NCI-H146 treated with DMSO at 0.1 percent for 48 hours (cell line): Measurements from ENCODE around the gene PDE6G.
A peak's percentile ranks its signal among the peaks of the same experiment; 100 is the strongest.

Experiments
- DNase-seq: peaks from one replicate; lab custom pipeline; 2025; ENCODE audit not compliant: unreplicated experiment; lab: John Stamatoyannopoulos, UW

The PDE6G gene

DNA sequence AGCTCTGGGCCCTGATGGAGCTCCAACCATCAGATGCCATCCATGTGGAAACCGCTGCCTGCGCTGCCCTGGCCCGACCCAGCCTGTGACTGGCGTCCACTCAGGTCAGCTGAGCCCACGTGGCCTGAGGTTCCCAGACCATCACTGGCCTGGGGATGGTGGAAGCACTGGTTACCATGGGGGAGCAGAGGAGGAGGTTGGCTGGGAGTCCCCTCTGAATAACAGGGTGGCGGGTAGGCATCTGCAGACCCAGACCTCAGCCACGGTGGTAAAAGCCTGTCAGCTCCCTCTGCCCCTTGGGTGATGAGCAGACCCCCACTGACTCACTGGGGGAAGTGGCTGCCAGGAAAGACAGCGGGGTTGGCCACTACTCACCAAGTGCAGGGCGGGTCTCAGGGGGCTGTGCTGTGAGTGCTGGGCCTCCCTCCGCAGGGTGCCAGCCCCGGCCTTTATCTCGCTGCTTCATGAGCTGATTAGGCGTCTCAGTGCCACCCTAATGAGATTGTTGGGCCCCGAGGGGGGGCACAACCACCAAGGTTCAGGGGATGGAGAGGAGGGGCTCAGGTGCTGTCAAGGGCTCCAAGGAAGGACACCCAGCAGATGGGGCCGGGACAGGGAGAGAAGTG lies at the start of gene PDE6G:
TSS of gene PDE6G (minus strand) at position 425 of the 626 bp plus-strand sequence. CDS start 3,237 bp downstream, outside the sequence.
- DNase-seq, result no peak

DNA sequence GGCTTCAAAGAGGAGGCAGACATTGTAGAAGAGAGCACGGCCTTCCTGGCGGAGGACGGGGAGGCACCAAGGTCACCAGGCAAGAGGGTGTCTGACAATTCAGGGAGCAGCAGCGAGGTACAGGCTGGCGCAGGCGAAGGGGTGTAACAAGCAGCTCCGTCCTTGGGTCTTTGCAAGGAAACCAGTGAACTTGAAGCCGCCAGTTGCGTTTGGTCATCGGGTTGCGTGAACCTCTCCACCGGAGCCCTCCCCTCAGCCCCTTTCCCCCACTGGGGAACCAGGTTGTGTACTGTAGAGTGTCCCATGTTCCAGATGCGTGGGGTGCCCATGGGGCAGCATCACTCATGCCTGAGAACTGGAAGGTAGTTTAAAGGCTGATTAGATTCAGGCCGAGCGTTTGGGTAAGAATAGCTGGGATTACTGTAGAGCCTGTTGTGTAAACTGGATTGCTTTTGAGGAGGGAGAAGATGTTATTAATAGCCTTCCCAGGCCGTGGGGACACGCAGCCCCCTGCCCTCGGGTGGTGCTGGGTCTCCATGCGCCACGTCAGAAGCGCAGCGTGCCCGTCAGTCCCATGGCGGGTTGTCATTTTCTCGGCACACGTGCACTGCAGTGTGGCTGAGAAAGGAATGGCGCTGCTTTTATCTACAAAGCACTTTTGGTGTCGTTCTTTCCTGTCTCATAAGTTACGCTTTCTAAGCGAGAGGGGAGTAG lies 49.3 kb upstream of the PDE6G start:
- no peak for DNase-seq

DNA sequence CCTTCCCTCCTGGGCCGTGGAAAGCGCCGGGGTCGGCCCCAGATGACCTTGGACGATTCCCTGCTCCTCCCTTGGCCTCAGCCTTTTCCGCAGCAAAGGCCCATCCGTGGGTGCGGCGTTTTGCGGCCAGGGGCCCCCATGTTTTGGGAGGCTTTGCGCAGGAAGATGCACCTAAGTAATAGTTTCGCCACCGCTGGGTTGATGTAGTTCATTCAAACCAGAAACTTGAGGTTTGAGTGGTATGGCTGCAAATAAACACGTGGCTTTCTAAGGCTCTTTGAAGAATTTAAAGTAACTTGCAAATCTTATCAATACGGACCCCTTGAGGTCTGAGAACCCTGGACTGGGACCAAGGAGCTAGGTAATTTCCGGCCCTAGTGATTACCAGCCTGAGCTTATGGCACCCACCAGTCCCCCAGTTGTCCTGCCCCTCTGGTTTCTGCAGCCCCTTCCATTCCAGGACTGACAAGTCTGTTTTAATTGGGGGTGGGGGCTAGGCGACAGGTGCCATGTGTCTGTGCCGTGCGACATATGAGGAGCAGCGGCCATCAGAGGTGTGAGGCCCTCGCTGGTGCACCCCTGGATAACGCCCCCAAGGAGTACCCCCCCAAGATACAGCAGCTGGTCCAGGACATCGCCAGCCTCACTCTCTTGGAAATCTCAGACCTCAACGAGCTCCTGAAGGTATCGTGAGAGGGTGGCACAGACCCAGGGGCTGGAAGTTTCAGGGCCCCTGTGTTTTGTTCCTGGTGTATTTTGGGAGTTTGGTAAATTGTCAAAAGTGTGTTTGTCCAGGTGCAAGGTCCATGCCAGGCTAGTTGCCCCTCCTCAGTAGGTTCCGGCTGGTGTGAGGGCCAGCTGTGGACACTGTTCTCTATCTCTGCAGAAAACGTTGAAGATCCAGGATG lies 47.7 kb upstream of the PDE6G start:
- DNase-seq, result no peak

DNA sequence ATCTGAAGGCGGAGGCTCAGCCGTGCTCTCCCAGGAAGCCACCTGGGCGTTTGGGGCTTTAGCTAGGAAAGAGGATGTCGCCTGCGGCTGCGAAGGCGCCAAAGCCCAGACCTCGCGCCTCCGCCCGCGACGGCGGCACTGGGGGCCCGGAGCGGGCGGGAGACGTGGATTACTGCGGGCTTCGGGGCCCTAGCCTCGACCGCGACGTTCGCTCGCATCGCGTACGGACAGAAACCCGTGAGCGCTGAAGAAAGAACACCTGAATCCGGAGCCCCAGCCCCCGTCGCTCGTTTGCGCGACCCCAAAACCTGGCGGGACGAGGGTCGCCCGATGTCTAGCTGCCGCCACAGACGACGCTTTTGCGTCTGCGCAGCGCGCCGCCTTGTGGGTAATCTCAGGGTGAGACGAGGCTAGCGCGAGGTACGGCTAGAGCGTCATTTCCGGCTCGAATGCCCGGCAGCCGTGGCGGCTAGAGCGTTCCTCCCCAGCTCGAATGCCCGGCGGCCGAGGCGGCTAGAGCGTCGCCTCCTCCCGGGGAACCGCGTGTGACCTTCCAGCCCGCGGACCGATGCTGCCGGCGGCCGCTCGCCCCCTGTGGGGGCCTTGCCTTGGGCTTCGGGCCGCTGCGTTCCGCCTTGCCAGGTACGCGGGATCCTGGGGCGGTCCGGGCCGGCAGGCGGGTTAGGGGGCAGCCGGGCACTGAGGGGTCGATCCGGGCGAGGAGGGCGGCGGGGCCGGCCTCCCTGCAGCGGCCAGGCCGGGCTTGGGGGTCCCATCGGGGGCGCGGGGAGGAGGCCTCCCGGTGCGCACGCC lies 46.8 kb upstream of the PDE6G start, which contains the start of gene MRPL12:
TSS of gene MRPL12 (plus strand) at position 434 of the 813 bp plus-strand sequence. CDS start at position 569, 135 bp downstream.
- DNase-seq, result peak; percentile 84

DNA sequence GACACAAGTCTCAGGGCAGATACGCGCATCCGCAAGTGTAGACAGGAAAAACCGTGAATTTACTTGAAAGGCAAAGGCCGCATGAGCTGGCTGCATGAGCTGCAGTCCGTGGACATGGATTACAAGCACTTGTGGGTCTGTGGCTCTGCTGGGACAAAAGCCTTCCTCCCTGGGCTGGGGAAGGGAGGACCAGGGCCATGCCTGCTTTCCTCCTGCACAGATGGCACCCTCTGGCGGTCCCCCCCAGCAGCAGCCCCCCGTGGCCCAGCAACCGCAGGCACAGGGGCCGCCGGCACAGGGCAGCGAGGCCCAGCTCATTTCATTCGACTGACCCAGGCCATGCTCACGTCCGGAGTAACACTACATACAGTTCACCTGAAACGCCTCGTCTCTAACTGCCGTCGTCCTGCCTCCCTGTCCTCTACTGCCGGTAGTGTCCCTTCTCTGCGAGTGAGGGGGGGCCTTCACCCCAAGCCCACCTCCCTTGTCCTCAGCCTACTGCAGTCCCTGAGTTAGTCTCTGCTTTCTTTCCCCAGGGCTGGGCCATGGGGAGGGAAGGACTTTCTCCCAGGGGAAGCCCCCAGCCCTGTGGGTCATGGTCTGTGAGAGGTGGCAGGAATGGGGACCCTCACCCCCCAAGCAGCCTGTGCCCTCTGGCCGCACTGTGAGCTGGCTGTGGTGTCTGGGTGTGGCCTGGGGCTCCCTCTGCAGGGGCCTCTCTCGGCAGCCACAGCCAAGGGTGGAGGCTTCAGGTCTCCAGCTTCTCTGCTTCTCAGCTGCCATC lies 45.1 kb upstream of the PDE6G start:
- DNase-seq, result no peak

DNA sequence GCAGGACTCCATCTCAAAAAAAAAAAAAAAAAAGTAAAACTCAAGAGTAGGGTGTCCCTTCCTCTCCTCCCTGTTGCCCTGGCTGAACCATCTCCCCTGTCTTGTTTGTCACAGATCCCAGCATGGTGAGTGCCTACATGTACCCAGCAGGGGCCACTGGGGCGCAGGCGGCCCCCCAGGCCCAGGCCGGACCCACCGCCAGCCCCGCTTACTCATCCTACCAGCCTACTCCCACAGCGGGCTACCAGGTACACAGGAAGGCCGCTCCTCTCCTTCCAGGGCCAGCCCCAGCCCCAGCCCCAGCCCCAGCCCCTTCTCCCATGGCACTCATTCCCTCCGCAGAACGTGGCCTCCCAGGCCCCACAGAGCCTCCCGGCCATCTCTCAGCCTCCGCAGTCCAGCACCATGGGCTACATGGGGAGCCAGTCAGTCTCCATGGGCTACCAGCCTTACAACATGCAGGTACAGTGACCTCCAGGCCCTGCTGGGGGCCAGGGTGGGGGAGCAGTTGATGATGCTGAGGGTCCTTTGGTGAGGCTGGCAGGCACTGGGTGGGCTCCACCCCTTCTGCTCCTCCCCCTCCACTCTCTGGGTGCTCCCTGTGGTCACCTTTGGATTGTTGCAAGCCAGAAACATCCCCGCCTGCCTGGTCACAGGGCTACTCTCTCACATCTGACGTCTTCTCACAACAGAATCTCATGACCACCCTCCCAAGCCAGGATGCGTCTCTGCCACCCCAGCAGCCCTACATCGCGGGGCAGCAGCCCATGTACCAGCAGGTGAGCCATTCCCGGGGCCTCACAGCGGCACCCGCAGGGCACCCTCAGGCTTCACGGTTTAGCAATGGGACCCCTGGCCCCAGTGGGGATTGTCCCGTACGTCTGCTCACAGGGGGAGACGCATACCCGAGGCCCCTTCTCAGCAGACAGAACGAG lies 44.3 kb upstream of the PDE6G start:
- no peak for DNase-seq

DNA sequence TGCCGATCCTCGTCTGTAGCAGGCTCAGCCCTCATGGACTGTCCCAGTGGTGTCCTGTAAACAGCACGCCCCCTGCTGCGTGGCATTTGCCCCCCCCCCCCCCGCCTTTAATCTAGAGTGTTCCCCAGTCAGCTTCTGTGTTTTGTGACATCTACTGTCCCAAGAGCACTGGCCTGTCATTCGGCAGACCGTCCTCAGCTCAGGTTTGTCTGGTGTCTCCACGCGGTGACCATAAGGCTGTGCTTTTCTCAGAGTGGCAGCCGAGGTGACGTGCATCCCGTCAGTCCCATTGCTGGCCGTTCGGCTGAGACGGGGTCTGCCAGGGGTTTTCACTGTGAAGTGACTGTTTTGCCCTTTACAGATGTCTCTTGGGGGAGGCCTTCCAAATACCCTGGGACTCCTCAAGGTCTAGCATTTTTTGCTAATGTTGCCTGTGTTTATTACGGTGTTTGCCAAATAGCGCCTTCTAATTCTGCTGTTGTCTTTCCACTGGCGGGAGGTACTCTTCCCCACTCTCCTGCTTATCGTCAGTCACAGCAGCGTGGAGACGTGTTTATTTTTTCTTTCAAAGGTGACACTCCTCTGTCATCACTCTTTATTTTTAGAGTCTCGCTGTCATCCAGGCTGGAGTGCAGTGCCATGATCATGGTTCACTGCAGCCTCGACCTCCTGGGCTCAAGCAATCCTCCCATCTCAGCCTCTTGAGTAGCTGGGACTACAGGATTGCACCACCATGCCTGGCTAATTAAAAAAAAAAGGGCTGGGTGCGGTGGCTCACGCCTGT lies 41.1 kb upstream of the PDE6G start:
- DNase-seq, result no peak

DNA sequence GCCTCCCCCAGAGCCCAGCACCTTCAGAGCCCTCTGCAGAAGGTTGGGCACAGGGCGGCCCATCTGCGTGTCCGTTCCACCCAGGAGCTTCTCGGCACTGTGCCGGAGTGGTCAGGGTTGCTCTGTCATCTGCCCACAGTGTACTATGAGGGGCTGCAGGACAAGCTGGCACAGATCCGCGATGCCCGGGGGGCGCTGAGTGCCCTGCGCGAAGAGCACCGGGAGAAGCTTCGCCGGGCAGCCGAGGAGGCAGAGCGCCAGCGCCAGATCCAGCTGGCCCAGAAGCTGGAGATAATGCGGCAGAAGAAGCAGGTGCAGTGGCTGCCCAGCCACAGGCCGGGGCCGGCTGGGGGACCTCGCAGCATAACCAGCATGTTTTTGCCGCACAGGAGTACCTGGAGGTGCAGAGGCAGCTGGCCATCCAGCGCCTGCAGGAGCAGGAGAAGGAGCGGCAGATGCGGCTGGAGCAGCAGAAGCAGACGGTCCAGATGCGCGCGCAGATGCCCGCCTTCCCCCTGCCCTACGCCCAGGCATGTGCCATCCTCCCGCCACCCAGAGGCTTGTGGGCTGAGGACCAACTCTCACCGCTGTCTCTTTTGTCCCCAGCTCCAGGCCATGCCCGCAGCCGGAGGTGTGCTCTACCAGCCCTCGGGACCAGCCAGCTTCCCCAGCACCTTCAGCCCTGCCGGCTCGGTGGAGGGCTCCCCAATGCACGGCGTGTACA lies 40.0 kb upstream of the PDE6G start:
- no peak for DNase-seq

DNA sequence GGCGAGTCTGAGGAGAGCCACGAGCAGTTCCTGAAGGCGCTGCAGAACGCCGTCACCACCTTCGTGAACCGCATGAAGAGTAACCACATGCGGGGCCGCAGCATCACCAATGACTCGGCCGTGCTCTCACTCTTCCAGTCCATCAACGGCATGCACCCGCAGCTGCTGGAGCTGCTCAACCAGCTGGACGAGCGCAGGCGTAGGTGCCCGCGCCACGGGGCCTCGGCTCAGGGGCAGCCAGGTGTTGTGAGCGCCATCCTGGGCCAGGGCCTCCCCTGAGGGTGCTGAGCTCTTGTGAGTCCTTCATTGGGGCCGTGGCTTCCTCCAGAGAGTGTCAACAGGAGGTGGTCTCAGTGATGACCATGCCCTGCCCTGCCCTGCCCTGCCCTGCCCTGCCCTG lies 39.5 kb upstream of the PDE6G start:
- no peak for DNase-seq

DNA sequence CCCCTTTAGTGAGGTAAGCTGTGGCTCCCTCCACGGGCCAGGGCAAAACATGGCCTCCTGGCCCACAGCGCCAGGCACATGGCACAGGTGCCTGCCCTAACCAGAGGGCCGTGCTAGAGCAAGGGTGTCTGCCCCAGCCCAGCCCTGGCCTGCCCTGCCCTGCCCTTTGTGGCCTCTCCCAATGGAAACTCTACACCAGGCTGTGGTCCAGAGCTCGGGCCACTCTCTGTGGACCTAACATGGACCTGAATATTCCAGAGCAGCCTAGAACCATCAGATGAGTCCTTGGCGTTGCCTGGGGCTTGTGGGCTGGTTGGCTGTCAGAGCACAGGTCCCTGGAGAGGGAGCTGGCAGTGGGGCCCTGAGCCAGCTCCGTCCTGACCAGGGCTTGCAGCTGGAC lies 38.9 kb upstream of the PDE6G start:
- no peak for DNase-seq

DNA sequence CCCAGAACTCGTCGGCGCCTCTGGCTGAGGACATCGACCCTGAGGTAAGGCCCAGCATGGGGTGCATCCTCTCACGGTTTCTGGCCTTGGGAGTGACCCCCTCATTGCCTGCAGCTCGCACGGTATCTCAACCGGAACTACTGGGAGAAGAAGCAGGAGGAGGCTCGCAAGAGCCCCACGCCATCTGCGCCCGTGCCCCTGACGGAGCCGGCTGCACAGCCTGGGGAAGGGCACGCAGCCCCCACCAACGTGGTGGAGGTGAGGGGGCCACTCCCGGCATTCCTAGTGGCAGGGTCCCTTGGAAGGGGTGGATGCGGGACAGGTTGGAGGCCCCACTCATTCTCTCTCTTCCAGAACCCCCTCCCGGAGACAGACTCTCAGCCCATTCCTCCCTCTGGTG lies 38.5 kb upstream of the PDE6G start:
- no peak for DNase-seq

DNA sequence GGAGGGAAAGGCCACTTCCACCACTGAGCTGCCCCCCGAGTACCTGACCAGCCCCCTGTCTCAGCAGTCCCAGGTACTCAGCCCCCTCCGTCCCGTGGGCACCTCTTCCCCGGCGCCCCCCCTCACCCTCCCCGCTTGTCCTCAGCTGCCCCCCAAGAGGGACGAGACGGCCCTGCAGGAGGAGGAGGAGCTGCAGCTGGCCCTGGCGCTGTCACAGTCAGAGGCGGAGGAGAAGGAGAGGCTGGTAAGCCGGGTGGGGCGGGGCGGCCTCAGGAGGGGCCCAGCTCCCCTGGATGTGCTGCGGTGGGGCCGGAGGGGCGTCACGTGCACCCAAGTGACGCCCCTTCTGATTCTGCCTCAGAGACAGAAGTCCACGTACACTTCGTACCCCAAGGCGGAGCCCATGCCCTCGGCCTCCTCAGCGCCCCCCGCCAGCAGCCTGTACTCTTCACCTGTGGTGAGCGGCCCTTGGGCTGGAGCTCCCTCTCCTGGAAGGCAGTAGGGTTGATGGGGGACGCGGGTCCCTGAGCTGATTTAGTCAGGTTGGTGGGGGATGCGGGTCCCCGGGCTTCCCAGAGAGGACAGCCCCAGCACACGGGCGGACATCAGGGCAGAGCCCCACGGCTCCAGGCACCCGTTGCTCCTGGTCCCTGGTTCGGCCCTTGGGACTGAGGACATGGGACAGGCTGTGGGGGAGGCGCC lies 37.3 kb upstream of the PDE6G start:
- DNase-seq, result no peak

DNA sequence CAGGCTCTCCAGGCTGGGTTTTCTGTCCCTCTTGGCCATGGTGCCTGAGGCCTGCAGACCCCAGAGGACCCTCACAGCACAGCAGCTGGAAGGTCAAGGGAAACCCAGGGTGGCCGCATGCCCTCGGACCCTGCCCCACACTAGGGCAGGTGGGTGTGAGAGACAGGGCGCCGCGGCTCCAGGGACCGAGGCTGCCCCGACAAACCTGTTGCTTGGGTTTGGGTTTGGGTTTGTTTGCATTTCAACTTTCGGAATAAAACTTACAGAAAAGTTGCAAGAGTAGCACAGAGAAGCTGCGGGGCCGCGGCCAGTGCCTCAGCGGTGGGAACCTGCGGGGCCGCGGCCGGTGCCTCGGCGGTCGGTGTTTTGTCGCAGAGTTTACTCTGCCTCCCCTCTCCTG lies 35.3 kb upstream of the PDE6G start:
- no peak for DNase-seq

DNA sequence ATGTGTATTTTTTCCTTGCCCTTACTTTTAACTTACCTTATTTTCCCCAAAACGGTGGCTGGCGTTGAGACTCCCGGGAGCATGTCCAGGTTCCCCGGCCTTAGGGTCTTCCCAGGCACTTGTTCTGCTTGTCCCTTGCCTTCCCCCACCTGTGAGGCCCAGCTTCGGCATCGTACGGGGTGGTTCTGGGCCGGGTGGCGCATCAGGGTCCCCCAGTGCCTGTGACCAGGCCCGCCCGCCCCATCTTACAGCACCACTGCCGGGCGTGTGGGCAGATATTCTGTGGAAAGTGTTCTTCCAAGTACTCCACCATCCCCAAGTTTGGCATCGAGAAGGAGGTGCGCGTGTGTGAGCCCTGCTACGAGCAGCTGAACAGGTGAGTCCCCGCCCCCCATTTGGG lies 34.9 kb upstream of the PDE6G start:
- no peak for DNase-seq

DNA sequence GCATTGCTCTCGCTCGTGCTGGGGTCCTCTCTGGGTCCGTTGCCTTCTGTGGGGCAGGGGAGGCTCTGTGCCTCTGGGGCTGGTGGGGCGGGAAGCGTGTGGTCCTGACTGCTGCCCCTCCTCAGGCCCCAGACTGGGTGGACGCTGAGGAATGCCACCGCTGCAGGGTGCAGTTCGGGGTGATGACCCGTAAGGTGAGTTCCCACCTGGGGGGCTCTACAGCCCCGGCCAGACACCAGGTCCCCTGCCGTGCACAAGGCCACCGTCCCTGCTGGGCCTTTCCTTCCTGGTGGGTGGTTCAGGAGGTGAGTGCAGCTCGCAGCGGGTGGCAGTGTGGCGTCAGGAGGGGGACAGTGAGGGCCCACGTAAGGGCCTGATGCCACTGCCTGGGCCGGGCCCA lies 34.2 kb upstream of the PDE6G start:
- DNase-seq, result no peak

DNA sequence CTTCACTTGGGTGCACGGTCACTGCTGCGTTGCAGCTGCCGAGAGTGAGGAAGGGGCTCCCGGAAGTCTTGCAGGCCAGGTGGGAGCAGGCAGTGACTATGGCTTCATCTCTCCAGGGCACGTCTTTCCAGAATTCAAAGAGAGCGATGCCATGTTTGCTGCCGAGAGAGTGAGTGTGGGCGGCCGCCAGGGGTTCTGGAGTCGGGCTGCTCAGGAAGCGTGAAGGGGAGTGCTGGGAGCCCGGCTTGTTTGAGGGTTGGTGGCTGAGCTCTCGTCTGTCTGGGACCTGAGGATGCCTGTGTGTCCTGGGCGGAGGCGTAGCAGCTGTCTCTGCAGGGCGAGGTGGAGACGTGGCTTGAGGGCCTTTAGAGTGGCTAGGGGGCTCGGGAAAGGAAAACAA lies 33.7 kb upstream of the PDE6G start:
- no peak for DNase-seq

DNA sequence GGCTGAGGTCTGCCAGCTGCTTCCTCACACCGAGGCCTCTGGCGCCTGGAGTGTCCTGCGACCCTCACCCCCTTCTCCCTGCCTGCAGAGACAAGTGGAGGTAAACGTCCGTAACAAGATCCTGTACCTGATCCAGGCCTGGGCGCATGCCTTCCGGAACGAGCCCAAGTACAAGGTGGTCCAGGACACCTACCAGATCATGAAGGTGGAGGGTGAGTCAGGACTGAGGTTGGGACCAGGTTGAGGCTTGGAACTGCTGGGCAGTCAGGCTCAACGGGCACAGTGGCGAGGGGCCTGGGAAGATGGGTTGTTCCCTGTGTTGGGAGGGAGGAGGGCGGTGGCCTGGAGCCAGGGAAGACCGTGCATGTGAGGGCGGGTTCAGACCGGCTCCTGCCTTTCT lies 32.3 kb upstream of the PDE6G start:
- DNase-seq, result no peak
